HPDE6-E6E7 (cell line): ENCODE results near the gene CYBC1.

Source experiments
- DNase-seq: peaks from one replicate; pipeline ENCODE4 v3.0.0; 2011; ENCODE audit warnings: missing footprints; ENCODE audit errors: extremely low spot score

Gene CYBC1

GRCh38 chr17:82450357-82451106, at the start of gene CYBC1:
Gene CYBC1 (minus strand): TSS chr17:82450752. CDS start chr17:82449254, 1,498 bp downstream.
- peak; percentile 81 for DNase-seq

DNA sequence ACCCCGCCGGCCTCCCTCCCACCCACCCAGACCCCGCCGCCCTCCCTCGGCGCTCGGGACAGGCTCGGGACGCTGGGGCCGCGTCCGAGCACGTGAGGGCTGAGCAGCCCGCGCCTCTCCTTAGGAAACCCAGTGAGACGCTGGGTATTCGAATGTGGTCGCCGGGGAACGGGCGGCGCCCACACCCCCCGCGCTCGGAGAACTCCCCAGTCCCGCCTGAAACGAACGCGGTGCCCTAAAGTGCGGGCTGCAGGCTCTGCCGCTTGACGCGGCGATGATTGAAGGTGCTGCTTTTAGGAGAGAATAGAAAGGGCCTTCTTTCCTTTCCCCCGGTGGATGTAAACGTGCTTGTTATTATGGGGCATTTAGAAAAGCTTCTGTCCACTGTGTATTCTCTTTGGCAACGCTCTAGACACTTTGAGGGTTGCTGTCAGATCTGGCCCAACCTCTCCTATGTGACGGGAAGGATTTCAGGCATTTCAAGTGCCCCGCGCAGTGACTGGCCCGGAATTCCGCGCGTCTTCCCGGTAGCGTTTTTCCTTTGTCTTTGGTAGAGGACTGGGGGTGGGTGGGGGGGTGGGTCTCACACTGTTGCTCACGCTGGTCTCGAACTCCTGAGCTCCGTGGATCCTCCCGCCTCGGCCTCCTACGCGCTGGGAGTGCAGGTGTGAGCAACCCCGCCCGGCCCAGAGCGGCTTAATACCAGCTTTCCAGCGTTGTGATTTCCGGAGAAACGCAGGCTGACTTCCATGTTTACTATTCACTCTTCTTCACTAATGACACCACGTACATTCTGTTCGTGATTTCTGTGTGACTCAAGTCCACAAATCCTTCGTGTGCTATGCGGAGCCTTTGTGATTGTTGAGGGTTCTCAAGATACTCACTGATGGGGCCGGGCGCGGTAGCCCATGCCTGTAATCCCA, 47.2 kb upstream of the CYBC1 start:
- DNase-seq = no peak

- peak; percentile 95 for DNase-seq
Measured at GRCh38 chr17:82496529-82497434, 46.2 kb upstream of the CYBC1 start.

GRCh38 chr17:82495844-82496528, 45.4 kb upstream of the CYBC1 start:
- peak; percentile 80 for DNase-seq

DNA sequence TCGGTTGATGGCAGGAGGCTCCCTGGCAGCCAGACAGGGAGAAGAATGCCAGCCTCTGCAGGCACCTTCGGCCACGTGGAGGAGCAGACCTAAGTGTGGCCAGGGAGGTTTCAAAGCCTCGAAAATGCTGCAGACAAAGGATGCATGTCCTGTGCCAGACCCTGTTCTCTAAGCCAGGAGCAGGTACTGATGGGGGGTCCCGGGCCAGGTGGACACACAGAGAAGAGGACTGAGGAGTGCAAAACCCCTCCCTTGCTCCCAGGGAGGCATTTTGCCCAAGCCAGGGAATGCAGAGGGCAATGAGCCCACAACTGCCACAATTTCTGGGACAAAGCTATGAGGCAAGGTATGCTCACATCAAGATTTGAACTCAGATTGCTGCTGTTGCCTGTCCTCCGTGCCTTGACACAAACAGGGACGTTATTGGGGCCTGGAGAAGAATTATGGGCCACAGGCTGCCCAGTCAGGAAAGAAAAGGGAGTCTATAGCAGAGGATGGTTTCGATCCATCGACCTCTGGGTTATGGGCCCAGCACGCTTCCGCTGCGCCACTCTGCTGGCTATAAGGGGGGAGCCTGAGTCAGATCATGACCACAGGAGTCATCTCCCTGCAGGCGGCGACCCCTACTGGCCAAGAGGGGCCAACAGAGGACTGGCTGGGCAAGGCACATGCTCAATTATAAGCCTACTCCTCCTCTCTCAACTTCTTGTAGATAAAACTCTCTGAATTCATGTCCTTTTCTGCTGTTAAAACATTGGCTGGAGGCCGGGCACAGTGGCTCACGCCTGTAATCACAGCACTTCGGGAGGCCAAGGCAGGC, 43.9 kb upstream of the CYBC1 start:
- peak; percentile 82 for DNase-seq

DNA sequence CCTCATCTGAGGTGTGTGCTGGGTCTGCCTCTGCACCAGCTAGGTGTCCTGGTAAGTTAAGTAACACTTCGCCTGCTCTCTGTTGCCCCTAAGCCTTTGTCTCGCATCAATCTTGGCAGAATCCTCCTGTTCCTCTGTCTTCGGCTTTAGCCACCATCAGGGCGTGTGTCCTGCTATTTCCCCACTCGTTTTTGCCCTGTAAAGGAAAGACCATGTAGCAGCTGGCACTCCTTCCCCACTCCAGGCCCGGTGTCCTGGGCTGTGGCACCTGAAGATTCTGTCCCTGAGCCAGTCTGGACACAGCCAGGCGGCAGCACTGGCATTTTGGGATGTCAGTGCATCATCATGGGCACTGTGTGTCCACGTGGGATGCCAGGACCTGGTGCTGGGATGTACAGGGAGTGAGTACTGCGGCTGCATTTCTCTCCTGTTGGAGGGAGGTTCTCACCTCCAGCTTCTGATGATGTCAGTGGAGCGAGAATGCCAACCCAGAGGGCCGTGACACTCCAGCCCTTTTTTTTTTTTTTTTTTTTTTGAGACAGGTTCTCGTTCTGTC, 42.8 kb upstream of the CYBC1 start:
- DNase-seq = peak; percentile 46

DNA sequence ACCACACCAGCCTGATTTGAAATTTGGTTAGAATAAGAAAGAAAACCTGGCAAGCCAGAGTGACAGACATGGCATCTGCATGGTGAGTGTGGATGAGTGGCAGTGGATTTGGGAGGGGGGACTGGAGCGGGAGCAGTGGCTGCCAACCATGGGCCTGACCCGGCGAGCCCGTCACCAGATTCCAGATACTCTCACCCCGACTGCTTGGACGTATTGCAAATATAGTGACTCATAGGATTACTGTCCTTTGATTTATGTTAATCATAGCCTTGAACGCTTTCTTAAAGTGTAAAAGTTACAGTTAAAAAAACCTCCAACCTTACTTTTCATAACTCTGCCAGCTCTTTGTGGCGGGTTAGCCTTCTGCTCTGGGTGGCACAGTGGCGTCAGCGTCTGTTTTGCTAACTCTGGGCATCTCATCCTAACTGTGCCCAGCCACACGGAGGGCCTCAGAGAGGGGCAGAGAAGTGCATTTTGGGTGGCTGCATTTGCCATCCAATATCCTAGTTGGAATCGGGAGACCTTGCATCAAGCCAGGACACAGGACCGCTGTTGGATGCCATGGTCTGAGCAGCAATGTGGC, 42.2 kb upstream of the CYBC1 start:
- peak; percentile 74 for DNase-seq

GRCh38 chr17:82491533-82491932, 41.0 kb upstream of the CYBC1 start:
- DNase-seq = no peak

GRCh38 chr17:82491196-82491530, 40.6 kb upstream of the CYBC1 start:
- no peak for DNase-seq

GRCh38 chr17:82490512-82491195, 40.1 kb upstream of the CYBC1 start:
- DNase-seq = no peak

- no peak for DNase-seq
Measured at GRCh38 chr17:82489851-82490511, 39.4 kb upstream of the CYBC1 start.

DNA sequence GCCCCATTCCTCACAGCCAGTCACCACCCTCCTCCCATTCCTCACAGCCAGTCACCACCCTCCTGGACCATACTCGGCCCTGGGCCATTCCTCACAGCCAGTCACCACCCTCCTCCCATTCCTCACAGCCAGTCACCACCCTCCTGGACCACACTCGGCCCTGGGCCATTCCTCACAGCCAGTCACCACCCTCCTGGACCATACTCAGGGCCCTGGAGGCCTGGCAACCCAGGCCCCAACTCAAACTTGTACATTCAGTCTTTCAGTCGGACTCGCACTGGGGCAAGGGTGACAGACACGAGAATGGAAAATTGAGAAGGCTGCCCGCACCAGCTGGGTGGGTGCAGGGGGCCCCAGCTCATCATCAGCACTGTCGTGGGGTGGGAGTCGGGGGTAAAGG, 38.6 kb upstream of the CYBC1 start:
- DNase-seq = no peak

GRCh38 chr17:82487910-82488309, 37.4 kb upstream of the CYBC1 start:
- no peak for DNase-seq

GRCh38 chr17:82486231-82487094, 35.9 kb upstream of the CYBC1 start:
- DNase-seq = no peak

GRCh38 chr17:82483836-82484235, 33.3 kb upstream of the CYBC1 start:
- DNase-seq = no peak

GRCh38 chr17:82483204-82483660, 32.7 kb upstream of the CYBC1 start:
- DNase-seq = no peak

GRCh38 chr17:82480318-82480717, 29.8 kb upstream of the CYBC1 start:
- no peak for DNase-seq
